Esophagus squamous epithelium (tissue), 5 donors: ENCODE data around the gene POMC. TPM values are rescaled to one million over a fixed set of nuclear protein-coding genes. Genes with fewer than 3 reads are reported as not detected.

Experiments
- DNase-seq: peaks from one replicate; lab custom pipeline; 2025; lab: John Stamatoyannopoulos, UW
- H3K27ac ChIP-seq, 4 donors: fragments of 200-600 bp; sonication (generic); one replicate each; pipeline ENCODE4 v1.5.1; 2016 to 2019; ENCODE audit warnings: mild to moderate bottlenecking in 1 of 4
- H3K27me3 ChIP-seq, 4 donors: fragments of 200-600 bp; sonication (generic); 1 replicate in 3 of 4; 2 replicates in 1 of 4; pipeline versions ENCODE4 v1.5.1 to v1.6.0; 2017 to 2021; ENCODE audit warnings: antibody characterized with exemption in 1 of 4
- H3K36me3 ChIP-seq, 3 donors: fragments of 200-600 bp; sonication (generic); one replicate each; pipeline ENCODE4 v1.5.1; 2016 to 2019
- H3K4me1 ChIP-seq, 3 donors: fragments of 200-600 bp; sonication (generic); one replicate each; pipeline ENCODE4 v1.5.1; 2017 to 2019
- H3K4me3 ChIP-seq, 4 donors: fragments of 200-600 bp; sonication (generic); 1 replicate in 3 of 4; 2 replicates in 1 of 4; pipeline ENCODE4 v1.5.1; 2016 to 2019; ENCODE audit warnings: mild to moderate bottlenecking in 2 of 4, moderate library complexity in 1 of 4
- H3K9me3 ChIP-seq, 3 donors: fragments of 200-600 bp; sonication (generic); one replicate each; pipeline ENCODE4 v1.5.1; 2016 to 2019
- POLR2A ChIP-seq, 4 donors: fragments of 450-650 bp; IDR thresholded peaks; one replicate each; pipeline ENCODE4 v1.6.1; 2017; ENCODE audit warnings: antibody characterized with exemption in 4 of 4, mild to moderate bottlenecking in 4 of 4, moderate library complexity in 3 of 4
- WGBS, 2 donors: methylation state at CpG; one replicate each; pipeline ENCODE4 v1.1.5; 2018; 5-methylcytosine and 5-hydroxymethylcytosine counted together
- intact Hi-C: fragments of 100-400 bp; cut with DNase I; formaldehyde crosslinking; loops from one replicate; pipeline ENCODE4 v1.15.0; 2022
- total RNA-seq, 4 donors: library from RNA; depleted of rRNA; stranded (reverse); fragments of >200 nt; gene quantifications; one replicate each; pipeline ENCODE4 v1.1.0, GENCODE V29; 2016
- TF ChIP-seq, protein P1 (sequence below), 6 experiments: fragments of 450-650 bp in 4 of 6; fragments of 200-600 bp in 2 of 6; sonication (generic) in 2 of 6; IDR thresholded peaks; one replicate each; pipeline ENCODE4 v1.5.1; 2016 to 2019; ENCODE audit warnings: antibody characterized with exemption in 6 of 6, mild to moderate bottlenecking in 4 of 6, moderate library complexity in 4 of 6
- donor health status: DM: yes; HTN: yes; CAD: no.

Gene POMC
- total RNA-seq, 4 donors from 2014 or later, result 3.1 to 6.1 (median 3.4) TPM; not detected in 1

DNA sequence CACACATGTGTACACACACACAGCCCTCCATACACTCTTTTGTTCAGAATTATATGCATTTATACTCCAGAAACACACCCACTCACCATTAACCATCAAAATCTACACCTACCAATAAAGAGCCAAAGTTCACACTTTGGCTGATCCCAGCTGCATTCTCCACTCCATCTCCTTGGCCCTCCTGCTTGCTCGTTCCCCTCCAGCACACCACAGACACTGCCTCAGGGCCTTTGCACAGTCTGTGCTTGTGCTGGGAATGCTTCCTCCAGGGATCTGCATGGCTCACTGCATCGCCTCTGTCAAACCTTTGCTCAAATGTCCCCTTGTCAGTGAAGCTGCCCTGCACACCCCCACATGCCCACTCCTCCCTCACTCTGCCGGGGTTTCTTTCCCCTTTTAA lies 46.0 kb downstream of the POMC start:
- WGBS, 2 donors, result 84 to 88% methylated on average over 3 of the region's 3 CpGs
- no peaks in the 10 kb centered on the region for H3K27me3 ChIP-seq
- no peak for DNase-seq
- no peak overlapping the region for H3K27ac ChIP-seq
- peaks cover 0 to 6% (median 0%) of the 10 kb centered on the region in 3 donors for H3K4me1 ChIP-seq
- no peak for TF ChIP-seq POLR2A (IDR thresholded peaks at IDR 0.05)
- TF ChIP-seq, protein P1, sequence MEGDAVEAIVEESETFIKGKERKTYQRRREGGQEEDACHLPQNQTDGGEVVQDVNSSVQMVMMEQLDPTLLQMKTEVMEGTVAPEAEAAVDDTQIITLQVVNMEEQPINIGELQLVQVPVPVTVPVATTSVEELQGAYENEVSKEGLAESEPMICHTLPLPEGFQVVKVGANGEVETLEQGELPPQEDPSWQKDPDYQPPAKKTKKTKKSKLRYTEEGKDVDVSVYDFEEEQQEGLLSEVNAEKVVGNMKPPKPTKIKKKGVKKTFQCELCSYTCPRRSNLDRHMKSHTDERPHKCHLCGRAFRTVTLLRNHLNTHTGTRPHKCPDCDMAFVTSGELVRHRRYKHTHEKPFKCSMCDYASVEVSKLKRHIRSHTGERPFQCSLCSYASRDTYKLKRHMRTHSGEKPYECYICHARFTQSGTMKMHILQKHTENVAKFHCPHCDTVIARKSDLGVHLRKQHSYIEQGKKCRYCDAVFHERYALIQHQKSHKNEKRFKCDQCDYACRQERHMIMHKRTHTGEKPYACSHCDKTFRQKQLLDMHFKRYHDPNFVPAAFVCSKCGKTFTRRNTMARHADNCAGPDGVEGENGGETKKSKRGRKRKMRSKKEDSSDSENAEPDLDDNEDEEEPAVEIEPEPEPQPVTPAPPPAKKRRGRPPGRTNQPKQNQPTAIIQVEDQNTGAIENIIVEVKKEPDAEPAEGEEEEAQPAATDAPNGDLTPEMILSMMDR (IDR thresholded peaks at IDR 0.05), result no peak
- no peaks in the 10 kb centered on the region for H3K9me3 ChIP-seq
- no peak overlapping the region for H3K4me3 ChIP-seq
- intact Hi-C loops, result loop anchor here (10.0 kb wide), 1 partner anchor 718 kb away; no protein-coding TSS in a partner anchor
- H3K36me3 ChIP-seq, result no peaks in the 10 kb centered on the region

DNA sequence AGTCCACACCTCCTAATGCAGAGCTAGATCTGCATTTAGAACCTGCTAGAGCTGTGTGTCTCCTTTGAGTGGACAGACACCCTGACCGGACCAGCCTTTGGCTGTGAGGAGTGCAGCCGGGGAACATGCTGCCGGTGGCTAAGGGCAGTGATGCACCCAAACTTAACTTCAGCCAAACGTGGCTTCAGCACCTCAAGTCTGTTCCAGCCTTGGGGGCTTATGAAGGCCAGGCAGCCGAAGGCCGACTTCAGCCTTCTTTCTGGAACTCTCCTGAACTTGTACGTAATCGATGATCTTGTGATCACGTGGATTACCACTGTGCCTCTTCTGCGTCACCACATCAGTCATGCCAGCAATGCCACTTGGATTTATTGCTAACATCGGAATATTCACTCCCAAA lies 49.1 kb downstream of the POMC start:
- no peak for TF ChIP-seq POLR2A (IDR thresholded peaks at IDR 0.05)
- TF ChIP-seq, protein P1 (IDR thresholded peaks at IDR 0.05), result no peak
- no peaks in the 10 kb centered on the region for H3K27me3 ChIP-seq
- no peaks in the 10 kb centered on the region for H3K36me3 ChIP-seq
- H3K9me3 ChIP-seq, result no peaks in the 10 kb centered on the region
- intact Hi-C loops, result no loop called here
- no peak overlapping the region for H3K4me3 ChIP-seq
- WGBS, 2 donors, result 81 to 89% methylated on average over 10 to 11 of the region's 11 CpGs
- no peak overlapping the region for H3K27ac ChIP-seq
- peaks cover 0 to 6% (median 0%) of the 10 kb centered on the region in 3 donors for H3K4me1 ChIP-seq
- DNase-seq, result no peak

DNA sequence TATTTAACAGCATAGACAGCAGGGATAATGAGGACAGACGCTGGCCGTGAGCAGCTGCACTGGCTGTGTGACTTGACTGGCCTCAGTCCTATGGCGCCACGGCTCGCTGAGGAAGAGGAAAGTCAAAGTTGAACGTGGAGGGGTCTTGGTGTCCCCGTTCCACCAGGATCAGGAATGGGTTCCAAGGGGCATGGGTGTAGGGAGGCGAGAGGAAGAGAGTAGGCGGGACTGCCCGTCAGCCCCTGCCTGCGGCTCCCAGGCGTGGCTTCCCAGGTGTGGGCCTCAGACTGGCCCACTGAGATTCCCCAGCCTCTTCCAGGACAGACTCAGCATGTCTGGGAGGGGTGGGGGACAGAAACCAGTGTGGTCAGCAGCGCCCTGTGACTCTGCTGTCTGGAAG lies 51.4 kb downstream of the POMC start:
- intact Hi-C loops, result no loop called here
- no peak for DNase-seq
- WGBS, 2 donors, result 86 to 89% methylated on average over 13 of the region's 13 CpGs

DNA sequence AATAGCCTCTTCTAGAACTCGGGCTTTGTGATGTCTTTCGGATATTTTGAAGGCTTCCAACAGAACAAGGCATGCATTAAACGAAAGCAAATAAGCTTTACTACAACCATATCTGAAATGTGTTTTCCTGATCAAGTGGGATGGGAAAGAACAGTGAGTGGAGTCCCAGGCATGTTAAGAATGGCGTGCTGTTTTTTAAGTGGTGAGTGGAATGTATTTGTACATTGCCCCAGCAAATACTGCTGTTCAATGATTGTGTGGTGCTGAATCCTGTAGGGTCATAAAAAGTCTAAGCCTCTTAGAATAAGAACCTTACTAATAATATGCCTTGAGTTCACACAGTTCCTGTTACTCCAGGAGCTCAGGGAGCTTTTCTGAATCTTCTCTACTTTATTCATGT lies 52.5 kb downstream of the POMC start:
- no peaks in the 10 kb centered on the region for H3K36me3 ChIP-seq
- 82 to 90% methylated on average over 4 of the region's 4 CpGs for WGBS, 2 donors
- H3K9me3 ChIP-seq, result no peaks in the 10 kb centered on the region
- no peak for DNase-seq
- no peaks in the 10 kb centered on the region for H3K27me3 ChIP-seq
- TF ChIP-seq, protein P1 (IDR thresholded peaks at IDR 0.05), result no peak
- no peak for TF ChIP-seq POLR2A (IDR thresholded peaks at IDR 0.05)
- H3K4me3 ChIP-seq, result no peak overlapping the region
- no peaks in the 10 kb centered on the region for H3K4me1 ChIP-seq
- intact Hi-C loops, result no loop called here
- no peak overlapping the region for H3K27ac ChIP-seq

More for the DNA sequence above, 51.4 kb downstream of the POMC start:
- Histone ChIP-seq H3K36me3 (no peaks in the 10 kb centered on the region), H3K4me1 (no peaks in the 10 kb centered on the region), H3K4me3 (no peak overlapping the region), H3K9me3 (no peaks in the 10 kb centered on the region), H3K27ac (no peak overlapping the region), H3K27me3 (no peaks in the 10 kb centered on the region)
- TF ChIP-seq POLR2A (IDR thresholded peaks at IDR 0.05), result no peak
- TF ChIP-seq, protein P1 (IDR thresholded peaks at IDR 0.05), result no peak

DNA sequence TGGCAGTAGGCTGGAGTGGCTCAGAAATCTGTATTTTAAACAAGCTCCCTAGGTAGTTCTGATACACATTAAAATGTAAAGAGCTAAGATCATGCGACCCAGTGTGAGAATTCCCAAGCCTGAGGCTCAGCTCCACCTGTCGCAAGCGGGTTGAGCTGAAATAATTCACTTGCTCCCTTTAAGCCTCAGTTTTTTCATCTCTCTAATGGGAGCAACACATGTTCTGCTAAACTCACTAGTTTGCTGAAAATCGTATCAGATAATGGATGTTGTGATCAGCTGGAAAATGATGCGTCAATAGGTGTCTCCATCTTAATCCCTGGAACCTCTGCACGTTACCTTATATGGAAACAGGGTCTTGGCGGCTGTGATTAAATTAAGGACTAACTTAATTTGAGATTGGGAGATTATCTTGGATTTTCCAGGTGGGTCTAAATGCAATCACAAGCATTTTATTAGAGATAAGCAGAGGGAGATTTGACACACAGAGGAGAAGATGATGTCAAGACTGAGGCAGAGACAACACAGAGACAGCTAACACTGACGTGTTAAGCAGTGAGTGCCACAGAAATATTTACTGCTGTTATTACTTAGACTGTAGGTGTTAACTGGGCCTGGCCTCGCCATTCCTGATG lies 53.0 kb downstream of the POMC start:
- Histone ChIP-seq H3K4me1 (no peaks in the 10 kb centered on the region), H3K27ac (no peak overlapping the region), H3K36me3 (no peaks in the 10 kb centered on the region), H3K9me3 (no peaks in the 10 kb centered on the region), H3K4me3 (no peak overlapping the region), H3K27me3 (no peaks in the 10 kb centered on the region)
- DNase-seq, result no peak
- TF ChIP-seq POLR2A (IDR thresholded peaks at IDR 0.05), result no peak
- TF ChIP-seq, protein P1 (IDR thresholded peaks at IDR 0.05), result no peak
- intact Hi-C loops, result no loop called here
- WGBS, 2 donors, result 86 to 88% methylated on average over 9 of the region's 9 CpGs
